Endothelial cell of umbilical vein (primary cell): Measurements from ENCODE around the gene TMTC1.
"Not testable (repeated sequence)": the region's sequence is repeated elsewhere in the genome, so short reads cannot be mapped to it uniquely, and the experiment has no call there.

Experiments
- CTCF ChIP-seq, 2 donors: IDR thresholded peaks; 1 replicate in 1 of 2; 2 replicates in 1 of 2; pipeline ENCODE4 v1.5.1; 2011; ENCODE audit warnings: low read length in 2 of 2, mild to moderate bottlenecking in 2 of 2, moderate library complexity in 2 of 2, control low read depth in 1 of 2, inconsistent platforms in 1 of 2, low read depth in 1 of 2; ENCODE audit not compliant: insufficient read depth in 1 of 2; ENCODE audit errors: extremely low read depth in 1 of 2
- POLR2A ChIP-seq: IDR thresholded peaks from 2 replicates; pipeline ENCODE4 v1.6.1; 2012; ENCODE audit warnings: low read depth, mild to moderate bottlenecking, control low read depth, low read length

GRCh38 chr12:29630164-29630563, 153.6 kb downstream of the TMTC1 start:
- not testable (repeated sequence) for TF ChIP-seq CTCF (IDR thresholded peaks at IDR 0.05; ENCODE audit: extremely low read depth in 1 of 2, insufficient read depth in 1 of 2, low read depth in 1 of 2, low read length in 2 of 2); POLR2A
